Endometrial microvascular endothelial cells (primary cell): Measurements from ENCODE around the gene CAVIN3. TPM values are rescaled to one million over a fixed set of nuclear protein-coding genes. Genes with fewer than 3 reads are reported as not detected.

Experiments
- in situ Hi-C: cut with HindIII; loops from 2 replicates; pipeline ENCODE4 v1.10.0; 2017; ENCODE audit warnings: low sequenced_read_pairs, low pct_unique_long_range_greater_than_20kb; ENCODE audit errors: inconsistent ontology term
- total RNA-seq: library from RNA; depleted of rRNA; stranded (reverse); fragments of >200 nt; gene quantifications from one replicate; pipeline ENCODE4 v1.2.3, GENCODE V29; 2015; ENCODE audit errors: inconsistent ontology term

CAVIN3 gene
- 369 TPM for total RNA-seq

GRCh38 chr11:6320411-6321155 is at the start of gene CAVIN3:
CAVIN3 (minus strand) TSS chr11:6320501; CDS start chr11:6320476, 25 bp downstream.
- in situ Hi-C loops: no loop called here

- in situ Hi-C loops: no loop called here
These were observed 45.4 kb upstream of the CAVIN3 start for GRCh38 chr11:6365659-6366058.

DNA sequence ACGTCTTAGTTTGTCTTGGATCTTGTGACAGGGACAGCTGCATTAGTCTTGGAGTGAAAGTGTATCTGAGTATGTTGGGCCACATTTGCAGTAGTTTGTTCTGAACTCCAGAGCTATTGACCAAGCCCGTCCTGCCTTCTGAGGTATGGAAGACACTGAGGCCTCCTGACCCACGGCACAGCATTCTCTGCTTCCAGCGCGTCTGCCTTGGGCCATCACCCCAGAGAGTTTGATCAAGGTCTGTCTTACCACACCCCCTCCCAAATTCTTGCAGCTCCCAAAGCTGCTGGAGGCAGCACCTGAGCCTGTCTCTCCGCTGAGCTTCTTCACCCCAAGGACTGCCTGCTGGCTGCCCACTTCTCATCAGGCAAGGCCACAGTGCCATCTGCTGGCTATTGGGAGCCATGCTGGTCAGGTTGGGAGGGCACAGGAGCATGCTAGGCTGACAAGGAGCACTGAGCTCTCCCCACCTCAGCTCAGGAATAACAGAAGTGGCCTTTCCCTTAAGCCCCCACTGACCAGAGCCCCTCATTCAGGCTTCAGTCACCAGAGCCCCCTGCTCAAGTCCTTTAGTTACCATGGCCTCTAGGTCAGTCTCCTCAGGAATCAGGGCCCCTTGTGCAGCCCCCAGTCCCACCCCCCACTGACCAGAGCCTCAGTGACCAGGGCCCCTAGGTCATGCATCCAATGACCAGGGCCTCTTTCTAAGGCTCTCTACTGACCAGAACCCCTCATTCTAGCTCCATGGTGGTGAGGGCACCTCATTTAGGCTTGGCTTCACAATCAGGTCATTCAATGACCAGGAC is 42.8 kb upstream of the CAVIN3 start:
- in situ Hi-C loops: no loop called here

- in situ Hi-C loops: no loop called here
These were observed 42.0 kb upstream of the CAVIN3 start for GRCh38 chr11:6362185-6362872.

- in situ Hi-C loops: no loop called here
These were observed 39.9 kb upstream of the CAVIN3 start for GRCh38 chr11:6360183-6360582.

DNA sequence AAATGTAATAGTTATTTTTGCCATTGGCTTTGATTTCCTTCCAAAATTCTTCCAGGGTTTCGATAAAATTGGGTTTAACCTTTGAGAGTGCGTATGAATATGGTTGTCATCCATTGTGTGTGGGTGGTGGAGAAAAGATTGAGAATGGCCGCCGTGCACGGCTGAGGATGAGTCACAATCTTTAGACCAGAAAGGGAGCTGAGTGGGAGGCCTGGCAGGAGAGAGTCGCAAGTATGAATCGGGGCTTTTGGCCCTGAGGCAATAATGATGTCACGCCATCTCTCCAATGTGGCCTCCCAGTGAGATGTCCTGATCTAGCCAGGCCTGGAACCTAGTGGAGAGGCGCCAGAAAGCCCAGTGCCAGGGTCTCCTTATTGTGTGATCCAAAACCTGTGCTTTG is 36.9 kb upstream of the CAVIN3 start:
- in situ Hi-C loops: no loop called here

DNA sequence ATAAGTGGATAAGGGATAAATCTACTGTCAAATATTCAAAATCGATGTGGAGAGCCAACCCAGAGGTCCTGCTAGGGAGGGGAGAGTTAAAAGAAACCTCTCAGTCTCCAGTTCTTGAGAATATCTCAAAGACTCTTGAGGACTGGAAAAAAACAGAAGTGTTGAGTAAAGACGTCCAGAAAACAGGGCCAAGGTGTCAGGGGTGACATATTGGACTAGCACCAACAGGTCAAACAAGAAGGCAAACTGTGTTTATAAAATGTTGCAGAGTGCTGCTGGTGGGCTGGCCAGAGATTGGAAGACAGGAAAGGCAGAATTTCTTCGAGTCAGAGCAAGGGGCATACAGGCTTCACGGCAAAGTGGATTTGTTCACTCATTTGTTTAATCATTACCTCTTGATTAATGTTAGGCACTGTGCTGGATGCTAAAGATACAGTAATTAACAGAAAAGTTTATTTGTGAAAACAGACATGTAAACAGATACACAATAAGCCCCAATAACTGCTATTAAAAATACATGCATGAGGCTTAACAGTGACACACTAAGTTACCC is 36.3 kb upstream of the CAVIN3 start:
- in situ Hi-C loops: no loop called here

DNA sequence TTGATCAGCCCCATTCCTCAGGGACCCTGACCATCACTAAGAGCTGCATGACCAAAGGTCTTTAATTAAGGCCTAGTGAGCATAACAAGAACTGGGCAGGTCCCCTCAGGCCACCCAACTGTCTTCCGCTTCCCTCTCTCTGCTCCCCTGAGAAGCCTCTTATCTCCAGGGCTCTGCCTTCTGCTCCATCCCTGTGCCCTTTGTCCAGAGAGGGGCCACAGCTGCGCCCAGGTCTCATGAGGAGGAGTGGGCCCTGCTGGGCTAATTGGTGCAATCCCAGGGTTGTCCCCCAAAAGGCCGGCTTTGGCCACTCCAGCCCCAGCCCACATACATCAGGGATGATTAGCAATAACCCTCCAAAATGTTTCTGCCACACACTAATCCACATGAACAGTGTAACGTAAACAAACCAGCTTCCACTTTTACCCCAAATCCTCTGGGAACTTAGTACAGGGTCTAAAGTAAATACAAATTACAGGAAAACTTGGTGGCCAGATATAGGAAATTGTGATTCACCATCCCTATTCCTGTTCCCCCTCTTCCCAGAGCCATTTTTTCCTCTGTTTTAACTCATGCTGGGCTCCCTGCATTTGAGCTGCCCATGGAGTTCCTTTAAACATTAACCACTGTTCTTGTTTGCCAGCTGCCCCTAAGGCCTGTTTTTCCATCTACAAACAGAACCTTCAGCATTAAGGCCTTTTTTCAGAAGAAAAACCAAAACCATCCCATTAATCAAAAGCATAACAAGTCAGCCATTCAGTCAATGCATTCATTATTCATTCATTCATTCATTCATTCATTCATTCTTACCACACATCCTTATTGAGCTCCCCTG is 34.6 kb upstream of the CAVIN3 start:
- in situ Hi-C loops: no loop called here

- in situ Hi-C loops: no loop called here
These were observed 33.2 kb upstream of the CAVIN3 start for GRCh38 chr11:6353367-6353987.

- in situ Hi-C loops: no loop called here
These were observed 31.6 kb upstream of the CAVIN3 start for GRCh38 chr11:6351782-6352382.

DNA sequence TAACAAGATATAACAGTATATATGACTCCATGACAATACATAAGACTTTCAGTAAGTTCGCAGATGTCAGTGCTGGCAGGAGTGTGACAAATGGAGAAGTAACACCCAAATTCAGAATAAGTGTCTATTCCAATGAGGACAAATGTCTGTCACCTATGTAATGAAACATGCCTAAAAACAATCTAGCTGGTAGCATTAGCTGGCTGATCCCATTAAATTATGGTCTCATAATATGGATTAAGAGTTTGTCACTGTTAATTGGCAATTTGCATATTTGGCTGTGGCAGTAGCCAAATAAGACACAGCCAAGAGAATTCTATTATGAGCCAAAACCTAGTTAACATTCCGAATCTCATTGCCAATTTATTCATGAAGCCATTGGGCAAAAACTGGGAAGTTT is 30.2 kb upstream of the CAVIN3 start:
- in situ Hi-C loops: no loop called here

DNA sequence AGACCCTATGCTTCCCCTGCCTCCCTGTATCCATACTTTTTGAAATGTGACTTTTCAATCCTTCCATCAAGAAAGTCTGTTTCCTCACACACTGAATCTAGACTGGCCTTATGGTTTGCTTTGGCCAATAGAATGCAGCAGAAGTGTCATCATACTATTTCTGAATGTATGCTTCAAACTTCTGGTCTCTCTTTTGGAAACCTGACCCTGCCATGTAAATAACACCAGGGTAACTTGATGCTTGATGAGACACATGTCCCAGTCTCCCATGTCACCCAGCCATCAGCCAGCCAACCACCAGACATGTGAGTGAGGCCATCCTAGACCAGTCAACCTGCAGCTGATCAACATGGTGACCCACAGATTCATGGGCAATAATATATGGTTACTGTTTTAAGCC is 29.7 kb upstream of the CAVIN3 start:
- in situ Hi-C loops: no loop called here

DNA sequence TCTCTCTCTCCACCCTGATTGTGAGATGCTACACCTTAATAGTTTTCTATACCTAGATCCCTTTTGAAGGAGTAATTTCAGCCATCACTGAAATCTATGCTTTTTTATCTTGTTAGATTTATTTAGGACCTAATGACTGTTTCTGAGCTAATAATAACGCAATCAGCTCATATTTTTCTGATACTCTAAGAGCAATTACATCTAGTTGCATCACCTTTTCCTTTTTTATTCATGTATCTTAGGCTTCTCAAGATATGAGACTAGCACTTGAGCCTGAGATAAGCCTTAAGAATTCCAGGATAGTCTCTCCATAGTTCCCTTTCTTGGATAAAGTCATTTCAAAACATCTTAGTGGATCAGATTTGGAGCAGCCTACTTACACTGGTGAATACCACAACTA is 25.1 kb upstream of the CAVIN3 start:
- in situ Hi-C loops: no loop called here

DNA sequence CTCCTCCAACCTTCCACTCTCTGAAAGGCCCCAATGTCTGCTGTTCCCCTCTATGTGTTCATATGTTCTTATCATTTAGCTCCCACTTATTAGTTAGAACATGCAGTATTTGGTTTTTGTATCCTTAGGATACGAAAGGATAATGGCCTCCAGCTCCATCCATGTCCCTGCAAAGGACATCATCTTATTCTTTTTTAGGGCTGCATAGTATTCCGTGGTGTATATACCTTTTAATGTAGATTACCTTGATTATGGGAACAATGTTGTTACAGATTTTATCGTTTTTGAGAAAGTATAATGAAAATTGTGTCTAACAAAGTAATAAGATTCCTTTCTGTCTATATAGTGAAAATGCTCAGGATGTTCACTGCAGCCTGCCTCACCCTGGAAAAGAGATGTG is 16.0 kb upstream of the CAVIN3 start:
- in situ Hi-C loops: no loop called here

- in situ Hi-C loops: no loop called here
These were observed 14.5 kb upstream of the CAVIN3 start for GRCh38 chr11:6334806-6335205.

DNA sequence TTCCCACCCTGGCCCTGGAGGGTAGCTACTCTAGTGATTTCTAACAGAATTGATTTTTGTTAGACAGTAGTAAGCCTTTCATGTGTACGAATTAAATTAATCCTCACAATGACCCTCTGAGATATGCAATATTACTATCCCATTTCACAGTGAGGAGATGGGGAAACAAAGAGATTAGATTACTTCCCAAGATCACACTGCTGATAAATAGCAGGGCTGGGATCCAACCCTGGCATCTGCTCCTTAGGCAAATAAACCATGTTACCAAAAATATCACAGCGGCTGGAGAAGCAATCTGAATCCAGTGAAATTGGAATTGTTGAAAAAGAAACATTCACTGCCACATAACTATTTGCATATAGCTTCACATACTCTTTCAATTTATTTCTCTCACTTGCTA is 12.8 kb upstream of the CAVIN3 start:
- in situ Hi-C loops: no loop called here

DNA sequence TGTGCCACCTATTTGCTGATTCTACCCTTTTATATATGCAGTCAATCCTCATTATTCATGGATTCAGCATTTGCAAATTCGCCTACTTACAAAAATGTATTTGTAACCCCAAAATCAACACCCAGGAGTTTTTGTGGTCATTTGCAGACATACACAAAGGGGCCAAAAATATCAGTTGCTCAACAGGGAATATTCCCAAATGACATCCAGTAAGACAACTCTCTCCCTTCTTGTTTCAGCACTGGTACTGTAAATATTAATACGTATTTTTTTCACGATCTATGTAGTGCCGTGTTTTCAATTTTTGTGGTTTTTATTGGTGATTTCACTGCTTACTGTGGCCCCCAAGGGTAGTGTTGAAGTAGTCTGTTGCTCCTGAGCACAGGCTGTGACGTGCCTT is 11.8 kb upstream of the CAVIN3 start:
- in situ Hi-C loops: no loop called here

DNA sequence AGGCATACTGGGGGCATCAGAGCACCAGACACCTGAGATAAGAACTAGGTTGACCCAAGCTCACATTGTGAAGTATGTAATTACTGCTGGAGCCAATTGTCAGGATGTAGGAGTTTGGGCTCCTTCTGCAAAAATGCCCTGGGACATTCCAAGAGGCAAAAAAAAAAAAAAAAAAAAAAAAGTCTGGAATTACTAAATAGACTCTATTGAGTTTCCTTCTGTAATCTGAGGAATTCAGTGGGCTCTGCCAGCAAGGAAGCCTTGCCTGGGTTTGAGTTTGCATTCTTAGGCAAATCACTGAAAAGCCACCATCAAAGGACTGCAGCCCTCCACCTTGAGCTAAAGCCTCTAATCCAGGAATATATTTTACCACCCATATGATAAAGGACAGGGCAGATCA is 8.0 kb upstream of the CAVIN3 start:
- in situ Hi-C loops: no loop called here
